ENCODE measurements around the gene ZNF613. TPM values are rescaled to one million over a fixed set of nuclear protein-coding genes. Genes with fewer than 3 reads are reported as not detected.
A peak's percentile ranks its signal among the peaks of the same experiment; 100 is the strongest.
"Not testable (repeated sequence)": the region's sequence is repeated elsewhere in the genome, so short reads cannot be mapped to it uniquely, and the experiment has no call there.

ZNF613 gene
- total and polyA plus RNA-seq, 4 donors: 1.1 to 2.8 (median 2.0) TPM

GRCh38 chr19:51948975-51949374 lies 21.7 kb downstream of the ZNF613 start:
- Histone ChIP-seq H3K27me3 (ENCODE audit: control insufficient read depth in 4 of 4, insufficient read depth in 4 of 4, low read length in 3 of 4) (no peaks in the 10 kb centered on the region), H3K9me3 (ENCODE audit: control insufficient read depth in 4 of 4, low read length in 3 of 4) (peaks cover 39 to 81% (median 63%) of the 10 kb centered on the region in 4 donors), H3K27ac (ENCODE audit: low read depth in 1 of 2, low read length in 2 of 2) (no peak overlapping the region), H3K9ac (ENCODE audit: low read depth in 1 of 2, low read length in 2 of 2) (no peak overlapping the region), H3K4me1 (ENCODE audit: control insufficient read depth in 4 of 4, insufficient read depth in 4 of 4, low read length in 3 of 4) (no peaks in the 10 kb centered on the region), H3K4me3 (ENCODE audit: low read depth in 1 of 3, low read length in 3 of 3) (peak overlapping the region in 2 of 3 donors; percentile 56 to 72), H3K36me3 (ENCODE audit: control insufficient read depth in 4 of 4, insufficient read depth in 3 of 4, low read depth in 1 of 4, low read length in 3 of 4) (peaks cover 3 to 22% (median 14%) of the 10 kb centered on the region in 4 donors)
- DNase-seq (ENCODE audit: low spot score): no peak
- 19% methylated on average over 25 of the region's 25 CpGs for WGBS
- TF ChIP-seq FOXA1 (IDR thresholded peaks at IDR 0.05): no peak
- TF ChIP-seq, protein P1, sequence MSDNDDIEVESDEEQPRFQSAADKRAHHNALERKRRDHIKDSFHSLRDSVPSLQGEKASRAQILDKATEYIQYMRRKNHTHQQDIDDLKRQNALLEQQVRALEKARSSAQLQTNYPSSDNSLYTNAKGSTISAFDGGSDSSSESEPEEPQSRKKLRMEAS (IDR thresholded peaks at IDR 0.05): no peak
- TF ChIP-seq NR2F2 (IDR thresholded peaks at IDR 0.05): no peak
- TF ChIP-seq, protein P2, sequence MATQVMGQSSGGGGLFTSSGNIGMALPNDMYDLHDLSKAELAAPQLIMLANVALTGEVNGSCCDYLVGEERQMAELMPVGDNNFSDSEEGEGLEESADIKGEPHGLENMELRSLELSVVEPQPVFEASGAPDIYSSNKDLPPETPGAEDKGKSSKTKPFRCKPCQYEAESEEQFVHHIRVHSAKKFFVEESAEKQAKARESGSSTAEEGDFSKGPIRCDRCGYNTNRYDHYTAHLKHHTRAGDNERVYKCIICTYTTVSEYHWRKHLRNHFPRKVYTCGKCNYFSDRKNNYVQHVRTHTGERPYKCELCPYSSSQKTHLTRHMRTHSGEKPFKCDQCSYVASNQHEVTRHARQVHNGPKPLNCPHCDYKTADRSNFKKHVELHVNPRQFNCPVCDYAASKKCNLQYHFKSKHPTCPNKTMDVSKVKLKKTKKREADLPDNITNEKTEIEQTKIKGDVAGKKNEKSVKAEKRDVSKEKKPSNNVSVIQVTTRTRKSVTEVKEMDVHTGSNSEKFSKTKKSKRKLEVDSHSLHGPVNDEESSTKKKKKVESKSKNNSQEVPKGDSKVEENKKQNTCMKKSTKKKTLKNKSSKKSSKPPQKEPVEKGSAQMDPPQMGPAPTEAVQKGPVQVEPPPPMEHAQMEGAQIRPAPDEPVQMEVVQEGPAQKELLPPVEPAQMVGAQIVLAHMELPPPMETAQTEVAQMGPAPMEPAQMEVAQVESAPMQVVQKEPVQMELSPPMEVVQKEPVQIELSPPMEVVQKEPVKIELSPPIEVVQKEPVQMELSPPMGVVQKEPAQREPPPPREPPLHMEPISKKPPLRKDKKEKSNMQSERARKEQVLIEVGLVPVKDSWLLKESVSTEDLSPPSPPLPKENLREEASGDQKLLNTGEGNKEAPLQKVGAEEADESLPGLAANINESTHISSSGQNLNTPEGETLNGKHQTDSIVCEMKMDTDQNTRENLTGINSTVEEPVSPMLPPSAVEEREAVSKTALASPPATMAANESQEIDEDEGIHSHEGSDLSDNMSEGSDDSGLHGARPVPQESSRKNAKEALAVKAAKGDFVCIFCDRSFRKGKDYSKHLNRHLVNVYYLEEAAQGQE (IDR thresholded peaks at IDR 0.05): no peak
- no peak for TF ChIP-seq FOXA2 (IDR thresholded peaks at IDR 0.05)
- TF ChIP-seq TAF1 (conservative IDR thresholded peaks at IDR 0.05): no peak

- not testable (repeated sequence) for H3K27me3 ChIP-seq (ENCODE audit: control insufficient read depth in 4 of 4, insufficient read depth in 4 of 4, low read length in 3 of 4); H3K36me3 ChIP-seq (ENCODE audit: control insufficient read depth in 4 of 4, insufficient read depth in 3 of 4, low read depth in 1 of 4, low read length in 3 of 4); H3K9ac ChIP-seq (ENCODE audit: low read depth in 1 of 2, low read length in 2 of 2); H3K4me1 ChIP-seq (ENCODE audit: control insufficient read depth in 4 of 4, insufficient read depth in 4 of 4, low read length in 3 of 4); H3K27ac ChIP-seq (ENCODE audit: low read depth in 1 of 2, low read length in 2 of 2); DNase-seq (ENCODE audit: low spot score)
- 41% methylated on average over 4 of the region's 4 CpGs for WGBS
- Histone ChIP-seq H3K9me3 (ENCODE audit: control insufficient read depth in 4 of 4, low read length in 3 of 4) (peaks cover 24 to 58% (median 30%) of the 10 kb centered on the region in 4 donors), H3K4me3 (ENCODE audit: low read depth in 1 of 3, low read length in 3 of 3) (peak overlapping the region in 1 of 3 donors; percentile 41)
Measured at GRCh38 chr19:51957846-51958245, 30.6 kb downstream of the ZNF613 start.

GRCh38 chr19:51959791-51960190 lies 32.5 kb downstream of the ZNF613 start:
- 77% methylated on average over 4 of the region's 4 CpGs for WGBS
- no peaks in the 10 kb centered on the region for H3K27me3 ChIP-seq (ENCODE audit: control insufficient read depth in 4 of 4, insufficient read depth in 4 of 4, low read length in 3 of 4)
- peaks cover 36 to 68% (median 45%) of the 10 kb centered on the region in 4 donors for H3K9me3 ChIP-seq (ENCODE audit: control insufficient read depth in 4 of 4, low read length in 3 of 4)
- peak overlapping the region in 2 of 3 donors; percentile 11 to 12 for H3K4me3 ChIP-seq (ENCODE audit: low read depth in 1 of 3, low read length in 3 of 3)
- DNase-seq (ENCODE audit: low spot score): no peak
- H3K4me1 ChIP-seq (ENCODE audit: control insufficient read depth in 4 of 4, insufficient read depth in 4 of 4, low read length in 3 of 4): no peaks in the 10 kb centered on the region
- TF ChIP-seq, protein P1 (IDR thresholded peaks at IDR 0.05): no peak
- TF ChIP-seq HNF4A (conservative IDR thresholded peaks at IDR 0.05) (no peak), ATF3 (IDR thresholded peaks at IDR 0.05) (no peak), HNF4G (IDR thresholded peaks at IDR 0.05) (no peak), RAD21 (IDR thresholded peaks at IDR 0.05) (no peak), YY1 (IDR thresholded peaks at IDR 0.05) (no peak), EGR1 (IDR thresholded peaks at IDR 0.05; ENCODE audit: low read depth in 2 of 2) (no peak), CTCF (IDR thresholded peaks at IDR 0.05; ENCODE audit: low read depth, low read length, missing input control) (no peak)
- TF ChIP-seq, protein P3, sequence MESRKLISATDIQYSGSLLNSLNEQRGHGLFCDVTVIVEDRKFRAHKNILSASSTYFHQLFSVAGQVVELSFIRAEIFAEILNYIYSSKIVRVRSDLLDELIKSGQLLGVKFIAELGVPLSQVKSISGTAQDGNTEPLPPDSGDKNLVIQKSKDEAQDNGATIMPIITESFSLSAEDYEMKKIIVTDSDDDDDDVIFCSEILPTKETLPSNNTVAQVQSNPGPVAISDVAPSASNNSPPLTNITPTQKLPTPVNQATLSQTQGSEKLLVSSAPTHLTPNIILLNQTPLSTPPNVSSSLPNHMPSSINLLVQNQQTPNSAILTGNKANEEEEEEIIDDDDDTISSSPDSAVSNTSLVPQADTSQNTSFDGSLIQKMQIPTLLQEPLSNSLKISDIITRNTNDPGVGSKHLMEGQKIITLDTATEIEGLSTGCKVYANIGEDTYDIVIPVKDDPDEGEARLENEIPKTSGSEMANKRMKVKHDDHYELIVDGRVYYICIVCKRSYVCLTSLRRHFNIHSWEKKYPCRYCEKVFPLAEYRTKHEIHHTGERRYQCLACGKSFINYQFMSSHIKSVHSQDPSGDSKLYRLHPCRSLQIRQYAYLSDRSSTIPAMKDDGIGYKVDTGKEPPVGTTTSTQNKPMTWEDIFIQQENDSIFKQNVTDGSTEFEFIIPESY (IDR thresholded peaks at IDR 0.05): no peak
- TF ChIP-seq, protein P2 (IDR thresholded peaks at IDR 0.05): no peak
- no peak overlapping the region for H3K27ac ChIP-seq (ENCODE audit: low read depth in 1 of 2, low read length in 2 of 2)
- no peak overlapping the region for H3K9ac ChIP-seq (ENCODE audit: low read depth in 1 of 2, low read length in 2 of 2)
- H3K36me3 ChIP-seq (ENCODE audit: control insufficient read depth in 4 of 4, insufficient read depth in 3 of 4, low read depth in 1 of 4, low read length in 3 of 4): peaks cover 0 to 19% (median 9%) of the 10 kb centered on the region in 4 donors

All from liver (tissue), 9 donors.